IMR-90 (cell line): ENCODE measurements around the gene DOK1. TPM values are rescaled to one million over a fixed set of nuclear protein-coding genes. Genes with fewer than 3 reads are reported as not detected.
A peak's percentile ranks its signal among the peaks of the same experiment; 100 is the strongest.

ENCODE experiments used
- ATAC-seq: fragments of 200-7000 bp; cut with Tn5 transposase; 2 replicates; pipeline ENCODE4 v1.9.1; 2020; ENCODE audit warnings: low read depth, mild to moderate bottlenecking, moderate library complexity
- BruUV-seq: library from RNA; stranded (reverse); fragments of 400-500 nt; replicated peaks from 2 replicates; lab custom pipeline; 2021; lab: Mats Ljungman, UMichigan
- CTCF ChIA-PET: fragments of 300-600 bp; formaldehyde crosslinking; extraction: SDS; loops from one replicate; lab custom pipeline; 2021; ENCODE audit warnings: antibody characterized with exemption; lab: Yijun Ruan, JAX
- POLR2A ChIA-PET: fragments of 300-600 bp; sonication (Branson Sonifier 250); formaldehyde crosslinking; loops from one replicate; lab custom pipeline; 2022; ENCODE audit warnings: antibody characterized with exemption; ENCODE audit not compliant: unreplicated experiment; lab: Charles Lee
- DNase-seq: peaks from one replicate; pipeline ENCODE4 v3.0.0; 2013
- H2AFZ ChIP-seq: replicated peaks from 2 replicates; pipeline ENCODE3; 2013; ENCODE audit warnings: low read length, mild to moderate bottlenecking; ENCODE audit not compliant: poor library complexity
- H2AK5ac ChIP-seq: 2 replicates; pipeline ENCODE4 v1.6.1; 2013; ENCODE audit warnings: low read depth, low read length, inconsistent platforms
- H2AK9ac ChIP-seq: replicated peaks from 2 replicates; pipeline ENCODE3; 2013; ENCODE audit warnings: mild to moderate bottlenecking, low read depth, low read length, moderate library complexity; ENCODE audit not compliant: poor library complexity
- H2BK120ac ChIP-seq: 2 replicates; pipeline ENCODE4 v1.6.1; 2013; ENCODE audit warnings: low read depth, low read length, inconsistent platforms
- H2BK15ac ChIP-seq: 3 replicates; pipeline ENCODE4 v1.6.1; 2013; ENCODE audit warnings: low read depth, low read length, inconsistent platforms
- H2BK20ac ChIP-seq: 2 replicates; pipeline ENCODE4 v1.6.1; 2013; ENCODE audit warnings: low read depth, mild to moderate bottlenecking, inconsistent platforms, low read length, moderate library complexity
- H2BK5ac ChIP-seq: 2 replicates; pipeline ENCODE4 v1.6.1; 2013; ENCODE audit warnings: mild to moderate bottlenecking, low read depth, low read length, inconsistent platforms; ENCODE audit not compliant: poor library complexity, severe bottlenecking
- H3K14ac ChIP-seq: replicated peaks from 2 replicates; pipeline ENCODE4 v1.6.1; 2013; ENCODE audit warnings: low read depth, low read length, inconsistent platforms
- H3K18ac ChIP-seq: 2 replicates; pipeline ENCODE4 v1.6.1; 2013; ENCODE audit warnings: low read depth, low read length, control low read depth
- H3K23ac ChIP-seq: 2 replicates; pipeline ENCODE4 v1.6.1; 2013; ENCODE audit warnings: low read depth, low read length, inconsistent platforms
- H3K27ac ChIP-seq: 2 replicates; pipeline ENCODE4 v1.5.1; 2013; ENCODE audit warnings: mild to moderate bottlenecking, control low read depth, low read length; ENCODE audit not compliant: insufficient read depth
- H3K27me3 ChIP-seq: 2 replicates; pipeline ENCODE4 v1.6.1; 2013; ENCODE audit warnings: low read length; ENCODE audit not compliant: control insufficient read depth, insufficient read depth
- H3K36me3 ChIP-seq: 2 replicates; pipeline ENCODE4 v1.6.1; 2013; ENCODE audit warnings: low read length, mixed read lengths; ENCODE audit not compliant: control insufficient read depth, insufficient read depth
- H3K4ac ChIP-seq: 2 replicates; pipeline ENCODE4 v1.6.1; 2013; ENCODE audit warnings: low read depth, low read length, inconsistent platforms
- H3K4me1 ChIP-seq: 2 replicates; pipeline ENCODE4 v1.6.1; 2013; ENCODE audit warnings: low read length, mixed read lengths; ENCODE audit not compliant: control insufficient read depth, insufficient read depth
- H3K4me2 ChIP-seq: 2 replicates; pipeline ENCODE4 v1.6.1; 2013; ENCODE audit warnings: low read depth, mild to moderate bottlenecking, control low read depth, low read length, moderate library complexity
- H3K4me3 ChIP-seq: 2 replicates; pipeline ENCODE4 v1.5.1; 2013; ENCODE audit warnings: low read depth, mild to moderate bottlenecking, control low read depth, low read length, moderate library complexity; ENCODE audit not compliant: insufficient read depth
- H3K56ac ChIP-seq: 2 replicates; pipeline ENCODE4 v1.6.1; 2013; ENCODE audit warnings: low read length, inconsistent platforms; ENCODE audit not compliant: insufficient read depth; ENCODE audit errors: extremely low read depth
- H3K79me1 ChIP-seq, 2 experiments: 2 replicates each; pipeline ENCODE4 v1.6.1; 2013; ENCODE audit warnings: low read length in 2 of 2, inconsistent platforms in 1 of 2, low read depth in 1 of 2
- H3K9ac ChIP-seq: 2 replicates; pipeline ENCODE4 v1.6.1; 2013; ENCODE audit warnings: low read depth, low read length, control low read depth
- H3K9me1 ChIP-seq: 2 replicates; pipeline ENCODE4 v1.6.1; 2013; ENCODE audit warnings: low read length, inconsistent platforms; ENCODE audit not compliant: insufficient read depth
- H3K9me3 ChIP-seq: 2 replicates; pipeline ENCODE4 v1.6.1; 2013; ENCODE audit warnings: low read length; ENCODE audit not compliant: control insufficient read depth, insufficient read depth
- H4K20me1 ChIP-seq: 2 replicates; pipeline ENCODE4 v1.6.1; 2013; ENCODE audit warnings: low read length, inconsistent platforms; ENCODE audit not compliant: insufficient read depth
- H4K5ac ChIP-seq: 2 replicates; pipeline ENCODE4 v1.6.1; 2013; ENCODE audit warnings: mild to moderate bottlenecking, low read depth, low read length, control low read depth
- H4K8ac ChIP-seq, 2 experiments: 2 replicates each; pipeline ENCODE4 v1.6.1; 2013; ENCODE audit warnings: low read depth in 2 of 2, low read length in 2 of 2, control low read depth in 1 of 2, inconsistent platforms in 1 of 2
- H4K91ac ChIP-seq: 2 replicates; pipeline ENCODE4 v1.6.1; 2013; ENCODE audit warnings: low read depth, low read length, inconsistent platforms; ENCODE audit not compliant: insufficient read depth
- CEBPB ChIP-seq: IDR thresholded peaks from 2 replicates; pipeline ENCODE4 v1.6.1; 2012; ENCODE audit warnings: low read depth, low read length, improper control_type of control experiment
- CHD1 ChIP-seq: IDR thresholded peaks from 2 replicates; pipeline ENCODE4 v1.6.1; 2012; ENCODE audit warnings: low read depth, low read length, improper control_type of control experiment
- CTCF ChIP-seq: conservative IDR thresholded peaks from 2 replicates; pipeline ENCODE4 v1.5.1; 2012; ENCODE audit warnings: mild to moderate bottlenecking, low read depth, low read length, improper control_type of control experiment
- ELK1 ChIP-seq: fragments of 150-350 bp; IDR thresholded peaks from 2 replicates; pipeline ENCODE4 v1.6.1; 2016; ENCODE audit warnings: low read depth, mild to moderate bottlenecking, low read length, moderate library complexity, borderline replicate concordance
- FOS ChIP-seq: fragments of 150-350 bp; IDR thresholded peaks from 2 replicates; pipeline ENCODE4 v1.6.1; 2016; ENCODE audit warnings: low read depth, low read length
- MAZ ChIP-seq: IDR thresholded peaks from 2 replicates; pipeline ENCODE4 v1.6.1; 2012; ENCODE audit warnings: low read depth, mild to moderate bottlenecking, low read length, improper control_type of control experiment, moderate library complexity, borderline replicate concordance
- MXI1 ChIP-seq: IDR thresholded peaks from 2 replicates; pipeline ENCODE4 v1.6.1; 2012; ENCODE audit warnings: low read depth, mild to moderate bottlenecking, low read length, moderate library complexity, borderline replicate concordance
- NFE2L2 ChIP-seq: fragments of 150-350 bp; IDR thresholded peaks from 2 replicates; pipeline ENCODE4 v1.6.1; 2016; ENCODE audit warnings: low read depth, mild to moderate bottlenecking, low read length
- POLR2A ChIP-seq: IDR thresholded peaks from 2 replicates; pipeline ENCODE4 v1.6.1; 2012; ENCODE audit warnings: mild to moderate bottlenecking, low read depth, low read length
- RAD21 ChIP-seq: IDR thresholded peaks from 2 replicates; pipeline ENCODE4 v1.6.1; 2012; ENCODE audit warnings: low read length, improper control_type of control experiment
- RCOR1 ChIP-seq: IDR thresholded peaks from 2 replicates; pipeline ENCODE4 v1.6.1; 2012; ENCODE audit warnings: mild to moderate bottlenecking, low read length, improper control_type of control experiment; ENCODE audit not compliant: insufficient replicate concordance
- RFX5 ChIP-seq: IDR thresholded peaks from 2 replicates; pipeline ENCODE4 v1.8.0; 2012; ENCODE audit warnings: low read depth, mild to moderate bottlenecking, low read length, moderate library complexity
- SMC3 ChIP-seq: fragments of 150-350 bp; IDR thresholded peaks from 2 replicates; pipeline ENCODE4 v1.6.1; 2016; ENCODE audit warnings: low read depth, mild to moderate bottlenecking, antibody characterized with exemption, low read length, moderate library complexity
- whole genome bisulfite sequencing, 2 experiments: methylation state at CpG; one replicate each; pipeline versions ENCODE4 v1.1.5 to v1.1.7; 2013; ENCODE audit warnings: missing lambda C conversion rate in 2 of 2; ENCODE audit not compliant: insufficient read length in 1 of 2; ENCODE audit errors: extremely low coverage in 2 of 2; 5-methylcytosine and 5-hydroxymethylcytosine counted together
- dilution Hi-C: fragments of 300-500 bp; cut with HindIII; formaldehyde crosslinking; loops from one replicate; pipeline ENCODE4 v1.14.3; 2018; ENCODE audit warnings: low sequenced_read_pairs; ENCODE audit not compliant: unreplicated experiment
- in situ Hi-C: fragments of 300-500 bp; cut with MboI; formaldehyde crosslinking; loops from 3 replicates; pipeline ENCODE4 v1.14.3; 2019; ENCODE audit warnings: low sequenced_read_pairs, inconsistent platforms, mixed read lengths
- intact Hi-C: fragments of 100-400 bp; cut with micrococcal nuclease; formaldehyde crosslinking; loops from 2 replicates; pipeline ENCODE4 v1.10.0; 2022
- polyA plus RNA-seq, 3 experiments: library from polyadenylated mRNA; depleted of rRNA; stranded (reverse); fragments of >200 nt; gene quantifications; 2 replicates each; pipeline ENCODE4 v1.2.3, GENCODE V29; 2012; ENCODE audit warnings: low replicate concordance in 1 of 3
- total RNA-seq: library from RNA; depleted of rRNA; stranded (reverse); fragments of >200 nt; gene quantifications from 2 replicates; pipeline ENCODE4 v1.2.3, GENCODE V29; 2012
- TF ChIP-seq, protein P1 (sequence below): fragments of 150-350 bp; IDR thresholded peaks from 2 replicates; pipeline ENCODE4 v1.6.1; 2017; ENCODE audit warnings: mild to moderate bottlenecking, antibody characterized with exemption, low read length, low read depth

The DOK1 gene
- total and polyA plus RNA-seq, 2 of the 4 experiments (the other 2 are of a cell fraction): 15.4 to 17.6 TPM

DNA sequence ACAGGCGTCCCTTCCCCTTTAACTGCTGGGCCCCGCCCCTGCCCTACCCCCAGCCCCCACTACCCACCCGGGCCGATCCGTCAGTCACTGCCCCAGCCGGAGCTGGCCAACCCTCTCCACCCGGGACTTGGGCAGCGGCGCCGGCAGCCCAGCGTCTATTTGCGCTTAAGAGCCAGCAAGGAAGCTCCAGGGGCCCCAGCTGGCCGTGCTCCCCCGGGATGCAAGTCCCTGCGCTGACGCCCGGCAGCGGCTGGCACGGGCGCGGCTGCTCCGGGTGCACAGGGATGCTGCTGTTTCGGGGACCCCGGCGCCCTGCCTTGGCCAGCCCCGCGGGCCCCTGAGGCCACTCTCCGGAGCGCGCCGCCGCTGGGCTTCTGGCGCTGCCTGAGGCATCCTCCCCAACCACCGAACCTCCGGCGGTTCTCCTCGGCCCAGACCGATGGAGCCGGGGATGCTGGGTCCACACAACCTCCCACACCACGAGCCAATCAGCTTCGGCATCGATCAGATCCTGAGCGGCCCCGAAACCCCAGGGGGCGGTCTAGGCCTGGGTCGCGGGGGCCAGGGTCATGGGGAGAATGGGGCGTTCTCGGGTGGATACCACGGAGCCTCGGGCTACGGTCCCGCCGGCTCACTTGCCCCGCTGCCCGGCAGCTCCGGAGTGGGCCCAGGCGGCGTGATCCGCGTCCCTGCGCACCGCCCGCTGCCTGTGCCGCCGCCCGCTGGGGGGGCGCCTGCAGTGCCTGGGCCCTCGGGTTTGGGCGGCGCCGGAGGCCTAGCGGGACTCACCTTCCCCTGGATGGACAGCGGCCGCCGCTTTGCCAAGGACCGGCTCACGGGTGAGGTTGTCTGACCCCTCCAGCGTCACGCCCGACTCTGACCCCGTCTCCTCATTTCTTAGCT lies 39.9 kb upstream of the DOK1 start, which contains the start of gene TLX2:
Gene TLX2, plus strand, starts transcription at position 83 of the 903 bp plus-strand sequence. Its CDS starts 357 bp downstream, at position 440.
- DNase-seq (no peak), ATAC-seq (peak; percentile 6; the same call in 1 of the 2 replicates)
- H3K4me2 ChIP-seq: no peak within 1 kb of the TSS
- H2BK15ac ChIP-seq: no peak within 1 kb of the TSS
- H2AFZ ChIP-seq: peak within 1 kb of the TSS; percentile 70
- no peaks in the 10 kb centered on the region for H3K9me1 ChIP-seq
- peak within 1 kb of the TSS; percentile 63; the same call in 1 of the 2 replicates for H3K23ac ChIP-seq
- H2BK20ac ChIP-seq: no peak within 1 kb of the TSS
- H3K18ac ChIP-seq: no peak within 1 kb of the TSS
- H3K9me3 ChIP-seq: peaks cover 20% of the 10 kb centered on the region
- no peak within 1 kb of the TSS for H3K9ac ChIP-seq
- no peak within 1 kb of the TSS for H3K56ac ChIP-seq
- no peaks in the 10 kb centered on the region for H3K4me1 ChIP-seq
- intact Hi-C loops (no loop called here), dilution Hi-C loops (no loop called here), in situ Hi-C loops (no loop called here)
- no peak within 1 kb of the TSS for H3K4ac ChIP-seq
- peak within 1 kb of the TSS; percentile 10 for H2AK9ac ChIP-seq
- no peak within 1 kb of the TSS for H3K4me3 ChIP-seq
- CTCF ChIA-PET: no interaction called here
- no peak within 1 kb of the TSS for H4K8ac ChIP-seq
- TF ChIP-seq CTCF: no peak
- TF ChIP-seq CEBPB: no peak
- no peak for TF ChIP-seq MAZ
- TF ChIP-seq POLR2A: no peak
- no peak for TF ChIP-seq RFX5
- TF ChIP-seq RCOR1: no peak
- no peak for TF ChIP-seq MXI1
- TF ChIP-seq ELK1: no peak
- no peak for TF ChIP-seq CHD1
- no peak for TF ChIP-seq SMC3
- TF ChIP-seq NFE2L2: no peak
- no peak for TF ChIP-seq FOS
- no peak for TF ChIP-seq RAD21
- TF ChIP-seq, protein P1, sequence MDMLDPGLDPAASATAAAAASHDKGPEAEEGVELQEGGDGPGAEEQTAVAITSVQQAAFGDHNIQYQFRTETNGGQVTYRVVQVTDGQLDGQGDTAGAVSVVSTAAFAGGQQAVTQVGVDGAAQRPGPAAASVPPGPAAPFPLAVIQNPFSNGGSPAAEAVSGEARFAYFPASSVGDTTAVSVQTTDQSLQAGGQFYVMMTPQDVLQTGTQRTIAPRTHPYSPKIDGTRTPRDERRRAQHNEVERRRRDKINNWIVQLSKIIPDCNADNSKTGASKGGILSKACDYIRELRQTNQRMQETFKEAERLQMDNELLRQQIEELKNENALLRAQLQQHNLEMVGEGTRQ: no peak
- H2AK5ac ChIP-seq: peak within 1 kb of the TSS; percentile 10; the same call in 1 of the 2 replicates
- no peak within 1 kb of the TSS for H2BK5ac ChIP-seq
- H4K5ac ChIP-seq: no peak within 1 kb of the TSS
- H3K36me3 ChIP-seq: no peaks in the 10 kb centered on the region
- H3K27me3 ChIP-seq: peaks cover 86% of the 10 kb centered on the region
- no peak within 1 kb of the TSS for H2BK120ac ChIP-seq
- 7% methylated on average over 31 of the region's 82 CpGs; no CpG with 5 or more reads in 1 of the 2 experiments for WGBS, 2 experiments
- H3K79me1 ChIP-seq: no peaks in the 10 kb centered on the region
- H4K20me1 ChIP-seq: 0 out of 2 replicates have a peak, but pooled peaks cover 5% of the 10 kb centered on the region
- H3K14ac ChIP-seq: no peak within 1 kb of the TSS
- no TSS peak for BruUV-seq
- H3K27ac ChIP-seq: no peak within 1 kb of the TSS
- POLR2A ChIA-PET: interaction anchor here (0.6 kb wide), 1 partner anchor 31 kb away, joined by 3 read pairs; no protein-coding TSS in a partner anchor
- H4K91ac ChIP-seq: no peak within 1 kb of the TSS
